Liver (tissue), 9 donors: Measurements from ENCODE around the gene KHNYN. TPM values are rescaled to one million over a fixed set of nuclear protein-coding genes. Genes with fewer than 3 reads are reported as not detected.
A peak's percentile ranks its signal among the peaks of the same experiment; 100 is the strongest.

ENCODE experiments used
- DNase-seq: peaks from one replicate; pipeline ENCODE4 v3.0.0-alpha.2; 2017; ENCODE audit warnings: low spot score
- H3K27ac ChIP-seq, 2 donors: one replicate each; pipeline ENCODE4 v1.7.0; 2013; ENCODE audit warnings: inconsistent platforms in 2 of 2, low read length in 2 of 2, control low read depth in 1 of 2, low read depth in 1 of 2, mild to moderate bottlenecking in 1 of 2
- H3K27me3 ChIP-seq, 4 donors: one replicate each; pipeline versions ENCODE4 v1.6.1 to v1.7.0; 2013; ENCODE audit warnings: low read length in 3 of 4, inconsistent platforms in 1 of 4, mild to moderate bottlenecking in 1 of 4, moderate library complexity in 1 of 4; ENCODE audit not compliant: control insufficient read depth in 4 of 4, insufficient read depth in 4 of 4
- H3K36me3 ChIP-seq, 4 donors: one replicate each; pipeline versions ENCODE4 v1.6.1 to v1.7.0; 2013; ENCODE audit warnings: low read length in 3 of 4, mild to moderate bottlenecking in 3 of 4, low read depth in 1 of 4, moderate library complexity in 1 of 4; ENCODE audit not compliant: control insufficient read depth in 4 of 4, insufficient read depth in 3 of 4
- H3K4me1 ChIP-seq, 4 donors: one replicate each; pipeline versions ENCODE4 v1.6.1 to v1.7.0; 2013; ENCODE audit warnings: low read length in 3 of 4, mild to moderate bottlenecking in 3 of 4, moderate library complexity in 1 of 4; ENCODE audit not compliant: control insufficient read depth in 4 of 4, insufficient read depth in 4 of 4
- H3K4me3 ChIP-seq, 3 donors: one replicate each; pipeline versions ENCODE4 v1.6.1 to v1.7.0; 2013; ENCODE audit warnings: low read length in 3 of 3, control low read depth in 1 of 3, low read depth in 1 of 3, mild to moderate bottlenecking in 1 of 3
- H3K9ac ChIP-seq, 2 donors: one replicate each; pipeline ENCODE4 v1.7.0; 2013; ENCODE audit warnings: low read length in 2 of 2, mild to moderate bottlenecking in 2 of 2, moderate library complexity in 2 of 2, control low read depth in 1 of 2, low read depth in 1 of 2
- H3K9me3 ChIP-seq, 4 donors: one replicate each; pipeline versions ENCODE4 v1.6.1 to v1.7.0; 2013; ENCODE audit warnings: low read length in 3 of 4; ENCODE audit not compliant: control insufficient read depth in 4 of 4
- FOXA1 ChIP-seq: IDR thresholded peaks from 2 replicates; pipeline ENCODE4 v1.6.1; 2016; ENCODE audit warnings: antibody characterized with exemption
- FOXA2 ChIP-seq: IDR thresholded peaks from 2 replicates; pipeline ENCODE4 v1.6.1; 2016; ENCODE audit warnings: antibody characterized with exemption
- GABPA ChIP-seq, 2 donors: IDR thresholded peaks in 1 of 2; conservative IDR thresholded peaks in 1 of 2; 2 replicates each; pipeline ENCODE4 v1.6.1; 2016; ENCODE audit warnings: antibody characterized with exemption in 2 of 2, mild to moderate bottlenecking in 1 of 2, moderate library complexity in 1 of 2
- HNF4A ChIP-seq, 2 donors: conservative IDR thresholded peaks; 2 replicates each; pipeline ENCODE4 v1.6.1; 2016; ENCODE audit warnings: antibody characterized with exemption in 2 of 2, mild to moderate bottlenecking in 2 of 2
- HNF4G ChIP-seq: IDR thresholded peaks from 2 replicates; pipeline ENCODE4 v1.6.1; 2016; ENCODE audit warnings: antibody characterized with exemption
- JUND ChIP-seq, 2 donors: IDR thresholded peaks; 2 replicates each; pipeline ENCODE4 v1.6.1; 2016; ENCODE audit warnings: antibody characterized with exemption in 2 of 2
- NR2F2 ChIP-seq: IDR thresholded peaks from 2 replicates; pipeline ENCODE4 v1.6.1; 2016; ENCODE audit warnings: antibody characterized with exemption
- RAD21 ChIP-seq, 2 donors: IDR thresholded peaks; 2 replicates each; pipeline ENCODE4 v1.6.1; 2016; ENCODE audit warnings: antibody characterized with exemption in 2 of 2, mild to moderate bottlenecking in 2 of 2
- SP1 ChIP-seq: IDR thresholded peaks from 2 replicates; pipeline ENCODE4 v1.6.1; 2018; ENCODE audit warnings: antibody characterized with exemption, mild to moderate bottlenecking
- TAF1 ChIP-seq: conservative IDR thresholded peaks from 2 replicates; pipeline ENCODE4 v1.6.1; 2016; ENCODE audit warnings: antibody characterized with exemption, mild to moderate bottlenecking
- YY1 ChIP-seq: IDR thresholded peaks from 2 replicates; pipeline ENCODE4 v1.6.1; 2016; ENCODE audit warnings: antibody characterized with exemption, mild to moderate bottlenecking
- WGBS: extraction: QIAGEN DNeasy Blood & Tissue Kit; methylation state at CpG from one replicate; pipeline ENCODE4 v1.1.7; 2013; 5-methylcytosine and 5-hydroxymethylcytosine counted together
- polyA plus RNA-seq, 2 donors: library from polyadenylated mRNA; stranded (reverse) in 1 of 2; unstranded in 1 of 2; fragments of 200-250 nt in 1 of 2; fragments of >200 nt in 1 of 2; fragmentation: Nextera tagmentation in 1 of 2; extraction: Ambion mirVana in 1 of 2; gene quantifications; one replicate each; pipeline versions ENCODE4 v1.2.1 to v1.2.3, GENCODE V29; 2013 to 2015
- total RNA-seq, 2 donors: library from RNA; depleted of rRNA; stranded (reverse); fragments of >200 nt; gene quantifications; one replicate each; pipeline ENCODE4 v1.2.3, GENCODE V29; 2014
- TF ChIP-seq, protein P1 (sequence below): IDR thresholded peaks from 2 replicates; pipeline ENCODE4 v1.6.1; 2016; ENCODE audit warnings: antibody characterized with exemption
- TF ChIP-seq, protein P2 (sequence below): fragments of 150-350 bp; IDR thresholded peaks from 2 replicates; pipeline ENCODE4 v1.5.1; 2017; ENCODE audit warnings: improper control_type of control experiment, low read depth, low read length; ENCODE audit not compliant: missing input control
- TF ChIP-seq, protein P3 (sequence below): IDR thresholded peaks from 2 replicates; pipeline ENCODE4 v1.6.1; 2016; ENCODE audit warnings: antibody characterized with exemption
- TF ChIP-seq, protein P4 (sequence below): IDR thresholded peaks from 2 replicates; pipeline ENCODE4 v1.6.1; 2016; ENCODE audit warnings: antibody characterized with exemption
- TF ChIP-seq, protein P5 (sequence below): IDR thresholded peaks from 2 replicates; pipeline ENCODE4 v1.6.1; 2016; ENCODE audit warnings: antibody characterized with exemption, mild to moderate bottlenecking
- donor health status: healthy.
- donor health status: healthy.
- donor health status: healthy.
- donor health status: healthy.
- donor health status: healthy.

Gene KHNYN
- total and polyA plus RNA-seq, 4 donors: 3.0 to 40.3 (median 24.6) TPM

DNA sequence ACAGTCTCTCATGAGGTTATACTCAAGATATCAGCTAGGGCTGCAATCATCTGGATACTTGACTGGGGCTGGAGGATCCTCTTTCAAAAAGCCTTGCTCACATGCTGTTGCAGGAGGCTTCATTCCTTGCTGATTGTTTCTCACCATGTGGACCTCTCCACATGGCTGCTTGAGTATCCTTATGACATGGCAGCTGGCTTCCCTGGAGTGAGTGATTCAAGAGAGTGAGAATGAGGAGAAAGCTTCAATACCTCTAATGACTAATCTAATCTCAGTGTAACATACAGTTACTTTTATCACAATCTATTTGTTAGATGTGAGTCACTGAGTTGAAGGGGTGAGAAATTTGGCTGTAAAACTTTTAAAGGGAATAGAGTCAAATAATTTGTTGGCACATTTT, 27.2 kb downstream of the KHNYN start:
- H3K4me1 ChIP-seq: no peaks in the 10 kb centered on the region
- H3K27ac ChIP-seq: no peak overlapping the region
- no peak overlapping the region for H3K4me3 ChIP-seq
- H3K36me3 ChIP-seq: no peaks in the 10 kb centered on the region
- H3K9ac ChIP-seq: no peak overlapping the region
- H3K27me3 ChIP-seq: no peaks in the 10 kb centered on the region
- TF ChIP-seq HNF4A (conservative IDR thresholded peaks at IDR 0.05) (no peak), RAD21 (IDR thresholded peaks at IDR 0.05) (no peak), FOXA2 (no peak), FOXA1 (no peak), TAF1 (no peak), HNF4G (no peak), GABPA (IDR thresholded peaks at IDR 0.05 in 1 of 2, conservative IDR thresholded peaks at IDR 0.05 in 1 of 2) (no peak), JUND (IDR thresholded peaks at IDR 0.05) (no peak), SP1 (no peak), NR2F2 (no peak), YY1 (no peak)
- TF ChIP-seq, protein P1, sequence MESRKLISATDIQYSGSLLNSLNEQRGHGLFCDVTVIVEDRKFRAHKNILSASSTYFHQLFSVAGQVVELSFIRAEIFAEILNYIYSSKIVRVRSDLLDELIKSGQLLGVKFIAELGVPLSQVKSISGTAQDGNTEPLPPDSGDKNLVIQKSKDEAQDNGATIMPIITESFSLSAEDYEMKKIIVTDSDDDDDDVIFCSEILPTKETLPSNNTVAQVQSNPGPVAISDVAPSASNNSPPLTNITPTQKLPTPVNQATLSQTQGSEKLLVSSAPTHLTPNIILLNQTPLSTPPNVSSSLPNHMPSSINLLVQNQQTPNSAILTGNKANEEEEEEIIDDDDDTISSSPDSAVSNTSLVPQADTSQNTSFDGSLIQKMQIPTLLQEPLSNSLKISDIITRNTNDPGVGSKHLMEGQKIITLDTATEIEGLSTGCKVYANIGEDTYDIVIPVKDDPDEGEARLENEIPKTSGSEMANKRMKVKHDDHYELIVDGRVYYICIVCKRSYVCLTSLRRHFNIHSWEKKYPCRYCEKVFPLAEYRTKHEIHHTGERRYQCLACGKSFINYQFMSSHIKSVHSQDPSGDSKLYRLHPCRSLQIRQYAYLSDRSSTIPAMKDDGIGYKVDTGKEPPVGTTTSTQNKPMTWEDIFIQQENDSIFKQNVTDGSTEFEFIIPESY: no peak
- TF ChIP-seq, protein P2, sequence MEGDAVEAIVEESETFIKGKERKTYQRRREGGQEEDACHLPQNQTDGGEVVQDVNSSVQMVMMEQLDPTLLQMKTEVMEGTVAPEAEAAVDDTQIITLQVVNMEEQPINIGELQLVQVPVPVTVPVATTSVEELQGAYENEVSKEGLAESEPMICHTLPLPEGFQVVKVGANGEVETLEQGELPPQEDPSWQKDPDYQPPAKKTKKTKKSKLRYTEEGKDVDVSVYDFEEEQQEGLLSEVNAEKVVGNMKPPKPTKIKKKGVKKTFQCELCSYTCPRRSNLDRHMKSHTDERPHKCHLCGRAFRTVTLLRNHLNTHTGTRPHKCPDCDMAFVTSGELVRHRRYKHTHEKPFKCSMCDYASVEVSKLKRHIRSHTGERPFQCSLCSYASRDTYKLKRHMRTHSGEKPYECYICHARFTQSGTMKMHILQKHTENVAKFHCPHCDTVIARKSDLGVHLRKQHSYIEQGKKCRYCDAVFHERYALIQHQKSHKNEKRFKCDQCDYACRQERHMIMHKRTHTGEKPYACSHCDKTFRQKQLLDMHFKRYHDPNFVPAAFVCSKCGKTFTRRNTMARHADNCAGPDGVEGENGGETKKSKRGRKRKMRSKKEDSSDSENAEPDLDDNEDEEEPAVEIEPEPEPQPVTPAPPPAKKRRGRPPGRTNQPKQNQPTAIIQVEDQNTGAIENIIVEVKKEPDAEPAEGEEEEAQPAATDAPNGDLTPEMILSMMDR: no peak
- TF ChIP-seq, protein P3, sequence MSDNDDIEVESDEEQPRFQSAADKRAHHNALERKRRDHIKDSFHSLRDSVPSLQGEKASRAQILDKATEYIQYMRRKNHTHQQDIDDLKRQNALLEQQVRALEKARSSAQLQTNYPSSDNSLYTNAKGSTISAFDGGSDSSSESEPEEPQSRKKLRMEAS: no peak
- TF ChIP-seq, protein P4, sequence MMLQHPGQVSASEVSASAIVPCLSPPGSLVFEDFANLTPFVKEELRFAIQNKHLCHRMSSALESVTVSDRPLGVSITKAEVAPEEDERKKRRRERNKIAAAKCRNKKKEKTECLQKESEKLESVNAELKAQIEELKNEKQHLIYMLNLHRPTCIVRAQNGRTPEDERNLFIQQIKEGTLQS: no peak
- TF ChIP-seq, protein P5, sequence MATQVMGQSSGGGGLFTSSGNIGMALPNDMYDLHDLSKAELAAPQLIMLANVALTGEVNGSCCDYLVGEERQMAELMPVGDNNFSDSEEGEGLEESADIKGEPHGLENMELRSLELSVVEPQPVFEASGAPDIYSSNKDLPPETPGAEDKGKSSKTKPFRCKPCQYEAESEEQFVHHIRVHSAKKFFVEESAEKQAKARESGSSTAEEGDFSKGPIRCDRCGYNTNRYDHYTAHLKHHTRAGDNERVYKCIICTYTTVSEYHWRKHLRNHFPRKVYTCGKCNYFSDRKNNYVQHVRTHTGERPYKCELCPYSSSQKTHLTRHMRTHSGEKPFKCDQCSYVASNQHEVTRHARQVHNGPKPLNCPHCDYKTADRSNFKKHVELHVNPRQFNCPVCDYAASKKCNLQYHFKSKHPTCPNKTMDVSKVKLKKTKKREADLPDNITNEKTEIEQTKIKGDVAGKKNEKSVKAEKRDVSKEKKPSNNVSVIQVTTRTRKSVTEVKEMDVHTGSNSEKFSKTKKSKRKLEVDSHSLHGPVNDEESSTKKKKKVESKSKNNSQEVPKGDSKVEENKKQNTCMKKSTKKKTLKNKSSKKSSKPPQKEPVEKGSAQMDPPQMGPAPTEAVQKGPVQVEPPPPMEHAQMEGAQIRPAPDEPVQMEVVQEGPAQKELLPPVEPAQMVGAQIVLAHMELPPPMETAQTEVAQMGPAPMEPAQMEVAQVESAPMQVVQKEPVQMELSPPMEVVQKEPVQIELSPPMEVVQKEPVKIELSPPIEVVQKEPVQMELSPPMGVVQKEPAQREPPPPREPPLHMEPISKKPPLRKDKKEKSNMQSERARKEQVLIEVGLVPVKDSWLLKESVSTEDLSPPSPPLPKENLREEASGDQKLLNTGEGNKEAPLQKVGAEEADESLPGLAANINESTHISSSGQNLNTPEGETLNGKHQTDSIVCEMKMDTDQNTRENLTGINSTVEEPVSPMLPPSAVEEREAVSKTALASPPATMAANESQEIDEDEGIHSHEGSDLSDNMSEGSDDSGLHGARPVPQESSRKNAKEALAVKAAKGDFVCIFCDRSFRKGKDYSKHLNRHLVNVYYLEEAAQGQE: no peak
- no peaks in the 10 kb centered on the region for H3K9me3 ChIP-seq
- DNase-seq: no peak

DNA sequence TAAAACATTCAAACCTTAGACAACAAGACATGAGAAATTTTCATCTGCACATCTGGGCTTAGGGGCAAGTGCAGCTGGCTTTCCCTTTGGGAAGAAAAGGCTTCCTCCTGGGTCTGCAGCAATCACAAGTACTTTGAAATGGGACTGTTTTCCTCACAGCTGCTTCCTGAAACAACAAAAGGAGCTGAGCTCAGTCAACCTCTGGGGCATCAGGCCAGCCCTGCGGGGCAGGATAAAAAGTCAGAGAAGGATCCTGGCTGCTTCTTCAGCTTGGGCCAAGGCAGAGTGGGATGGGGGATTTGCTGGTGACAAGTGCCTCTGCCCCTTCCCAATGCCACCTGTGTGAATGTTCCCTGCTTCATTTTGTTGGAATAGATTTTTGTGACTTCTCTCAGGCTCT, 29.0 kb downstream of the KHNYN start:
- Histone ChIP-seq H3K9me3 (no peaks in the 10 kb centered on the region), H3K27ac (no peak overlapping the region), H3K4me1 (no peaks in the 10 kb centered on the region), H3K9ac (no peak overlapping the region), H3K27me3 (no peaks in the 10 kb centered on the region), H3K36me3 (no peaks in the 10 kb centered on the region), H3K4me3 (no peak overlapping the region)
- 91% methylated on average over 1 of the region's 1 CpG for WGBS
- DNase-seq: no peak
- peak; percentile 35 for TF ChIP-seq NR2F2
- TF ChIP-seq, protein P3: no peak
